HG03108 (cell line): ENCODE measurements around the gene SUZ12.
A peak's percentile ranks its signal among the peaks of the same experiment; 100 is the strongest.
"Not testable (repeated sequence)": the region's sequence is repeated elsewhere in the genome, so short reads cannot be mapped to it uniquely, and the experiment has no call there.

Experiments used
- ATAC-seq: cut with Tn5 transposase; IDR thresholded peaks from one replicate; pipeline ENCODE4 v1.9.1; 2021; ENCODE audit warnings: moderate library complexity; ENCODE audit not compliant: unreplicated experiment

SUZ12 gene

GRCh38 chr17:31942396-31942795 is 5.6 kb downstream of the SUZ12 start:
- ATAC-seq, result not testable (repeated sequence)

GRCh38 chr17:31951953-31952352 is 15.1 kb downstream of the SUZ12 start:
- not testable (repeated sequence) for ATAC-seq

GRCh38 chr17:31964131-31964530 is 27.3 kb downstream of the SUZ12 start:
- ATAC-seq, result not testable (repeated sequence)

GRCh38 chr17:31967648-31968047 is 30.8 kb downstream of the SUZ12 start:
- ATAC-seq, result no peak

- ATAC-seq, result not testable (repeated sequence)
Observed at GRCh38 chr17:31970416-31970815, 33.6 kb downstream of the SUZ12 start.

GRCh38 chr17:31974269-31975071 is 37.7 kb downstream of the SUZ12 start:
- ATAC-seq, result not testable (repeated sequence)

GRCh38 chr17:31975391-31975790 is 38.6 kb downstream of the SUZ12 start:
- not testable (repeated sequence) for ATAC-seq

GRCh38 chr17:31991821-31992220 is 55.0 kb downstream of the SUZ12 start:
- ATAC-seq, result not testable (repeated sequence)

- ATAC-seq, result no peak
Observed at GRCh38 chr17:31997005-31997404, 60.2 kb downstream of the SUZ12 start.

GRCh38 chr17:32006957-32007462 is 70.2 kb downstream of the SUZ12 start, which contains the start of gene LRRC37B:
Gene LRRC37B (plus strand): TSS chr17:32007383. CDS start chr17:32021393, 14,010 bp downstream.
- ATAC-seq, result peak; percentile 87

GRCh38 chr17:32007463-32008298 is 70.9 kb downstream of the SUZ12 start:
- ATAC-seq, result peak; percentile 28

- no peak for ATAC-seq
Observed at GRCh38 chr17:32009262-32009542, 72.4 kb downstream of the SUZ12 start.

- no peak for ATAC-seq
Observed at GRCh38 chr17:32010114-32010513, 73.3 kb downstream of the SUZ12 start.

- ATAC-seq, result no peak
Observed at GRCh38 chr17:32015245-32016013, 78.6 kb downstream of the SUZ12 start.

GRCh38 chr17:32016231-32016630 is 79.4 kb downstream of the SUZ12 start:
- ATAC-seq, result no peak

GRCh38 chr17:32019228-32019627 is 82.4 kb downstream of the SUZ12 start:
- no peak for ATAC-seq

GRCh38 chr17:32020943-32021614 is 84.3 kb downstream of the SUZ12 start:
- ATAC-seq, result no peak

- no peak for ATAC-seq
Observed at GRCh38 chr17:32021615-32021955, 84.8 kb downstream of the SUZ12 start.

- not testable (repeated sequence) for ATAC-seq
Observed at GRCh38 chr17:32022554-32022953, 85.7 kb downstream of the SUZ12 start.

GRCh38 chr17:32027271-32027670 is 90.5 kb downstream of the SUZ12 start:
- not testable (repeated sequence) for ATAC-seq

GRCh38 chr17:32033223-32033622 is 96.4 kb downstream of the SUZ12 start:
- ATAC-seq, result no peak
